Fibroblast of lung (primary cell): Measurements from ENCODE around the gene JAG2.

Experiments
- EZH2 ChIP-seq: IDR thresholded peaks from 2 replicates; pipeline ENCODE4 v1.5.1; 2012; ENCODE audit warnings: low read length, control low read depth, mild to moderate bottlenecking; ENCODE audit errors: missing control alignments
- TF ChIP-seq, protein P1 (sequence below), 2 donors: IDR thresholded peaks in 1 of 2; conservative IDR thresholded peaks in 1 of 2; 1 replicate in 1 of 2; 2 replicates in 1 of 2; pipeline ENCODE4 v1.5.1; 2011 to 2012; ENCODE audit warnings: low read length in 2 of 2, control low read depth in 1 of 2, inconsistent platforms in 1 of 2, low read depth in 1 of 2, mild to moderate bottlenecking in 1 of 2

DNA sequence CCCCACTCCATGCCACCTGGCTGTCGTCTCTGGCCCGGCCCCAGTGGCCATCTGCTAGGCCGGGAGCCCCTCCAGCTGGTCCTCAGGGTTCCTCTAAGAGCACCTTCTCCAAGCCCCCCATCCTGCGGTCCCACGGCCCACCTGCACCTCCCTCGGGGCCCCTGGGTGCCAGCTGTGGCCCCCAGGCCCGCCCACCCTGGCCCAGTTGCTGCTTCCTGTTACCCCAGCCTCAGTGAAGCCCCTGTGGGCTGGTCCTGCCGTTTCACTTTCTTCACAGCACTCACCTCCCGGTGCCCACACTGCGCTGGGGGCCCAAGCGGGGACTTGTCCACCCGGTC, 40.1 kb upstream of the JAG2 start:
- TF ChIP-seq, protein P1, sequence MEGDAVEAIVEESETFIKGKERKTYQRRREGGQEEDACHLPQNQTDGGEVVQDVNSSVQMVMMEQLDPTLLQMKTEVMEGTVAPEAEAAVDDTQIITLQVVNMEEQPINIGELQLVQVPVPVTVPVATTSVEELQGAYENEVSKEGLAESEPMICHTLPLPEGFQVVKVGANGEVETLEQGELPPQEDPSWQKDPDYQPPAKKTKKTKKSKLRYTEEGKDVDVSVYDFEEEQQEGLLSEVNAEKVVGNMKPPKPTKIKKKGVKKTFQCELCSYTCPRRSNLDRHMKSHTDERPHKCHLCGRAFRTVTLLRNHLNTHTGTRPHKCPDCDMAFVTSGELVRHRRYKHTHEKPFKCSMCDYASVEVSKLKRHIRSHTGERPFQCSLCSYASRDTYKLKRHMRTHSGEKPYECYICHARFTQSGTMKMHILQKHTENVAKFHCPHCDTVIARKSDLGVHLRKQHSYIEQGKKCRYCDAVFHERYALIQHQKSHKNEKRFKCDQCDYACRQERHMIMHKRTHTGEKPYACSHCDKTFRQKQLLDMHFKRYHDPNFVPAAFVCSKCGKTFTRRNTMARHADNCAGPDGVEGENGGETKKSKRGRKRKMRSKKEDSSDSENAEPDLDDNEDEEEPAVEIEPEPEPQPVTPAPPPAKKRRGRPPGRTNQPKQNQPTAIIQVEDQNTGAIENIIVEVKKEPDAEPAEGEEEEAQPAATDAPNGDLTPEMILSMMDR (conservative IDR thresholded peaks at IDR 0.05 in 1 of 2, IDR thresholded peaks at IDR 0.05 in 1 of 2; ENCODE audit: low read depth in 1 of 2, low read length in 2 of 2), result no peak
- no peak for TF ChIP-seq EZH2
